Stimulated activated CD8-positive, alpha-beta memory T cell treated with anti-CD3 and anti-CD28 coated beads, Interleukin-4, amount 100 ng/mL, for 48 hours (primary cell): Measurements from ENCODE around the gene RPS16.
A peak's percentile ranks its signal among the peaks of the same experiment; 100 is the strongest.
"Not testable (repeated sequence)": the region's sequence is repeated elsewhere in the genome, so short reads cannot be mapped to it uniquely, and the experiment has no call there.

ENCODE experiments used
- DNase-seq: peaks from one replicate; pipeline ENCODE4 v3.0.0-alpha.2; 2020

The RPS16 gene

DNA sequence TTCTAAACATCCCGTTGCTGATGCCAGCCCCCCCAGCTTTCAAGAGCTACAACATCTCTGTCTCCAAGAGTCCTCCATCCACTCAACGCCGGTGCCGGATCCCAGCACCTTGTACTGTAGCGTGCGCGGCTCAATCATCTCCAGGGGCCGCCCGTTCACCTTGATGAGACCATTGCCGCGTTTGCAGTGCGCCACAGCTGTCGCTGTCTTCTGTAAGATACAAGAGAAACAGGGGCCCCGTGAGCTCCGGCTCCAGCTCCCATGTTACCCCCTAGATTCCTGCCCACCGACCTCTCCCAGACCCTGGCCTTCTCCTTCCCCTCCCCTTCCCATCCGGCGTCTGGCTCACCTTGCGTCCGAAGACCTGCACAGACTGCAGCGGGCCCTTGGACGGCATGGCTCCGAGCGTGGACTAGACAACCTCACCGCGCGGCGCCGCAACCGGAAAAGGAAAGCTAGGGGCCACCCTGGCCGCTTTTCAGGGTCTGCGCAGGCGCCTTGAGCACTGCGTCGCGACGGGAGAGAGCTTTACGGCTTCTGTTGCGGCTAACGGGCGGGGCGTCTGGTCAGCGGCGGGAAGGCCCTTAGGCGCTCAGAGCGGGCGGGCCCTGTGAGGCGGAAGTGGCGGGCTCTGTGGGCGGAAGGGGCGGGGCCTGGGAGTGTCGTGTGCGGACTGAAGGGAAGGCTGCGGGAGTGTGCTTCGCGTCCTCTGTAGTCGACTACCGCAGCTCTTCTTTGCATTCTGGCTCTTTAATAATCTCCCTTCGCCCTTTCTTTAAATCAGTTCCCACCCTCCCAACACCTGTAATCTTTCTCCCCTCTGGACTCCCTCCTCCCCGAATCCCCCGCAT lies at the start of gene RPS16:
TSS of gene RPS16 (minus strand) at position 451 of the 851 bp plus-strand sequence. CDS start at position 397, 54 bp downstream.
- DNase-seq: peak; percentile 100

GRCh38 chr19:39483141-39483540 lies 47.4 kb upstream of the RPS16 start:
- DNase-seq: no peak

- no peak for DNase-seq
These were observed 45.9 kb upstream of the RPS16 start for GRCh38 chr19:39481676-39482075.

DNA sequence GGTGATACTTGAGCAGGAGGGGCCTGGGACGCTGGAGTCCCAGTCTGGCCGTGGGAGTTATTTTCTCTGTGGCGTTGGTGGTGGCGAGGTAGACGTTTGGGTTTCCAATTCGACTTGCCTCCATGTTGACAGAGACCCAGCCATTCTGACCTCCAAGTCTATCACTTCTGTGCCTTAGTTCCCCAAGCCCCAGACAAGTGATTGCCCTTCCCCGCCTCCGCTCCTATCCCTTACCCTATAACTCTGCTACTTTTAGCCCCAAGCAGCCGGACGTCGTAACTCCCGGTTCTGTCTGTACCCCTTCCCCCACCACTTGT lies 45.4 kb upstream of the RPS16 start:
- no peak for DNase-seq

GRCh38 chr19:39480337-39481228 lies 44.8 kb upstream of the RPS16 start, which contains the start of gene TIMM50:
TIMM50 (plus strand) TSS chr19:39480838; CDS start chr19:39480854, 16 bp downstream.
- peak; percentile 99 for DNase-seq

- DNase-seq: no peak
These were observed 44.2 kb upstream of the RPS16 start for GRCh38 chr19:39479916-39480315.

DNA sequence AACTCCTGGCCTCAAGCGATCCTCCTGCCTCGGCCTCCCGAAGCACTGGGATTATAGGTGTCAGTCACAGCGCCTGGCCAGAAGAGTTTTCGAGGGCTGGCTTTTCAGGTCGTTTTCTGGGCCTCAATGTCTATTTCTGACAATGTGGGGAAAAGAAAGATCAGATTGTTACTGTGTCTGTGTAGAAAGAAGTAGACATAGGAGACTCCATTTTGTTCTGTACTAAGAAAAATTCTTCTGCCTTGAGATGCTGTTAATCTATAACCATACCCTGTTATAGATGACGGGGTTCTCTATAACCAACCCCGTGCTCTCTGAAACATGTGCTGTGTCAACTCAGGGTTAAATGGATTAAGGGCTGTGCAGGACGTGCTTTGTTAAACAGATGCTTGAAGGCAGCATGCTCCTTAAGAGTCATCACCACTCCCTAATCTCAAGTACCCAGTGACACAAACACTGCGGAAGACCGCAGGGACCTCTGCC lies 43.6 kb upstream of the RPS16 start:
- not testable (repeated sequence) for DNase-seq

- no peak for DNase-seq
These were observed 40.0 kb upstream of the RPS16 start for GRCh38 chr19:39475748-39476147.

- peak; percentile 84 for DNase-seq
These were observed 38.4 kb upstream of the RPS16 start for GRCh38 chr19:39474139-39474620.

GRCh38 chr19:39473443-39473960 lies 37.8 kb upstream of the RPS16 start:
- no peak for DNase-seq

DNA sequence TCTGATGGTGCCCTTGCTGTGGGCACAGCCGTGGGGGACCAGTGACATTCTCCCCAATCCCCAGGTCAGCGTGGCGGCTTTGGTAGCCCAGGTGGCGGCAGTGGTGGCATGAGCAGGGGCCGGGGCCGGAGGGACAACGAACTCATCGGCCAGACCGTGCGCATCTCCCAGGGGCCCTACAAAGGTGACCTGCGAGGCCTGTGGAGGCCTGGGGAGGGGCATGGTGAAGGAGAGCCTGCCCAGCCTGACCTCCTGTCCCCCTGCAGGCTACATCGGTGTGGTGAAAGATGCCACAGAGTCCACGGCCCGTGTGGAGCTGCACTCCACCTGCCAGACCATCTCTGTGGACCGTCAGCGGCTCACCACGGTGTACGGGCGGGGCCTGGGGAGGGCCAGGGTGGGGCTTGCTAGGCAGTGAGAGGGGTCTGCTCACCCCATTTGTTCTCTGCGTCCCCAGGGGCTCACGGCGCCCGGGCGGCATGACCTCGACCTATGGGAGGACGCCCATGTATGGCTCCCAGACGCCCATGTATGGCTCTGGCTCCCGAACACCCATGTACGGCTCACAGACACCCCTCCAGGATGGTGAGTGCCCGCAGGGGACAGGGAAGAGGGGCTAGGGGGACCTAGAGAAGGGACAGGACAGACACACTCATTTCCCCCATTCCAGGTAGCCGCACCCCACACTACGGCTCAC lies 37.1 kb upstream of the RPS16 start:
- DNase-seq: no peak

DNA sequence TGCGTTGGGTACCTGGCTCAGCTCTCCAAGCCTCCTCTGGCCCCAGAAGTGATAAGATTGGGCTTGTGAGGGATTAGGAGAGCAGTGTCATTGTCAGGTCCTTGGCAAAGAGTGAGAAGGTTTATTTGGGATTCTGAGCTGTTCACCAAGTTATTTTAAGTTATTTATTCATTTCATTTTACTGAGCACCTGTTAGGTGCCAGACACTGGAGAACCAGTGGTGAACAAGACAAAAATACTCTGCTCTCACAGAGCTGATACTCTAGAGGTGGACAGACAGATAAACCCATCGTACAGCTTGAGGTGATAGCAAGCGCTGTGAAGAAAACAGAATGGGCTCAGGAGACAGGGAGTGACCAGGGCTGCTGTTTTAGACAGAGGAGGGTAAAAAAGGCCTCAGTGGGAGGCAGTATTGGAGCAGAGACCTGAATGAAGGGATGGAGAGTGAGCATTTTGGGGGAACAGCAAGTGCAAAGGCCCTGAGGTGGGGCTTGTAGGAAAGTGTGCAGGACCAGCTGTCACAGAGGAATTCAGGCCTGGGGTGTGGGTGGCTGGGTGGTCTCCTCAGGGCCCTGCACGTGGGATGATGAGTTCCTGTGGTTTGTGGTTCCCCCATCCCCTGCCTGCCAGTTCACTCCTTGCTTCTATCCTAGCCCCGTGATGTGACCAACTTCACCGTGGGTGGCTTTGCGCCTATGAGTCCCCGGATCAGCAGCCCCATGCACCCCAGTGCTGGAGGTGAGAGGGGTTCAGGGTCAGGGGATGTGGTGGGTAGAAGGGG lies 36.2 kb upstream of the RPS16 start:
- peak; percentile 43 for DNase-seq

- no peak for DNase-seq
These were observed 35.1 kb upstream of the RPS16 start for GRCh38 chr19:39470724-39471339.

GRCh38 chr19:39469567-39469966 lies 33.8 kb upstream of the RPS16 start:
- DNase-seq: no peak

GRCh38 chr19:39469036-39469435 lies 33.3 kb upstream of the RPS16 start:
- DNase-seq: no peak

- no peak for DNase-seq
These were observed 32.2 kb upstream of the RPS16 start for GRCh38 chr19:39467941-39468340.

DNA sequence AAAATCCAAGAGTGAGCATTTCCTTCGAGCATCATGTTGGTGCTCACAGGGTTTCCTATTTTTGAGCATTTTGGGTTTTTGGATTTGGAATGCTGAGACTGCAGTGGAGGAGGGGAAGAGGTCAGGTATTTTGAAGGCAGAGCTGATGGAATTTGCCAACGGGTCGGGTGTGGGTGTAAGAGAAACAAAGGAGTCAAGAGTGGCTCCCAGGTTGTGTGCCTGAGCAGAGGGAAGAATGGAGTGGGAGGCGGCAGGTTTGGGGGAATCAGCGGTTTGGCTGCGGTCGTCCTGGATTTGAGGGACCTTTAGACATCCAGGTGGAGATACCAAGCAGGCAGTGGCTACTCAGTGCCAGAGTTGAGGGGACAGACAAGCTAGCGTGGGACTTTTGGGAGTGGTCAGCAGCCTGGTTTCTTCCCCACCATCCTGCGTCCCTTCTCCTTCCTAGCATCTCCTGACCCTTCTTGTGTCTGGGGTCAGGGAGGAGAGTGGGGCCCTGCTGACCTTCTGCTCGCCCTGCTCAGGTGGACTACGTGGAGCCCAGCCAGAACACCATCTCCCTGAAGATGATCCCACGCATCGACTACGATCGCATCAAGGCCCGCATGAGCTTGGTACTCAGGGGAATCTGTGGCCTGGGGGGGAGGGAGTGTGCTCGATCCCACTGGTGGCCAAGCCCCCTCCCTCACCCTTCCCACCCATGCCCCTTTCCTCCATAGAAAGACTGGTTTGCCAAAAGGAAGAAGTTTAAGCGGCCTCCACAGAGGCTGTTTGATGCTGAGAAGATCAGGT lies 30.4 kb upstream of the RPS16 start:
- no peak for DNase-seq

- DNase-seq: no peak
These were observed 27.7 kb upstream of the RPS16 start for GRCh38 chr19:39463403-39463802.

DNA sequence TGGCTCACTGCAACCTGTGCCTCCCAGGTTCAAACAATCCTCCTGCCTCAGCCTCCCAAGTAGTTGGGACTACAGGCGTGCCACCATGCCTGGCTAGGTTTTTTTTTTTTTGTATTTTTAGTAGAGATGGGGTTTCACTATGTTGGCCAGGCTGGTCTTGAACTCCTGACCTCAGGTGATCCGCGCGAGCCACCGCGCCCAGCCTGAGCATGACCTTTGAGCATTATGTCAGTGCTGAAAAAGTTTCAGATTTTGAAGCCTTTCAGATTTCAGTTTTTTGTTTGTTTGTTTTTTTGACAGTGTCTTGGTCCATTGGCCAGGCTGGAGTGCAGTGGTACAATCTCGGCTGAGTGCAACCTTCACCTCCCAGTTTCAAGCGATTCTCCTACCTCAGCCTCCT lies 15.5 kb upstream of the RPS16 start:
- not testable (repeated sequence) for DNase-seq

DNA sequence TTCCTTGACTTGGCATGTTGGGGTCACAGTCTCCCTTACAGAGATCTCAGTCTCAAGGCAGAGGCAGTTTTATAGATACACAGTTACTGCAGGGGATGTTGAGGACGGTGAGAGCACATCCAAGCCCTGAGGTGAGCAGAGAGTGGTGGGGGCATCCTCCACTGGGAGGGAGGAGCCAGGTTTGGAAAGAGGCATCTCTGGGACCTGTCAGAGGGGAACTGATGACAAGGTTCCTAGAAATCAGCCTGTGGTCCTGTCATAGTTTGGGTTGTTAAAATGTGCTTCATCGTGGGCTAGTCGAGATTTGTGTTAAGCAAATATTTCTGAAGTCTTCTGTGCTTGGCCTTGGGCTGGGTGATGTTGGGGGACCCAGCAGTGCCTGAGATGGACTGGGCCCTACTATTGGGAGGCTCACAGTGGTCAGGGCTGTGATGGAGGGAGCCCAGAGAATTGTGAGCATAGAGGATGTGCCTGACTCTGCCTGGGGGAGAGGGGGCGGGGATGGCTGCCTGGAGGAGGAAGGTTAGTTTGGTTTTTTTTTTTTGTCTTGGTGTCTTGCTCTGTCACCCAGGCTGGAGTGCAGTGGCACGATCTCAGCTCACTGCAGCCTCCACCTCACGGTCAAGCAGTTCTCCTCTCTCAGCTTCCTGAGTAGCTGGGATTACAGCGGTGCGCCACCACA lies 13.5 kb upstream of the RPS16 start:
- no peak for DNase-seq
